Transverse colon (tissue), 4 donors: Measurements from ENCODE around the gene GPX4.

Experiments used
- CTCF ChIP-seq, 5 experiments: fragments of 200-600 bp in 3 of 5; fragments of 450-650 bp in 2 of 5; sonication (generic) in 3 of 5; IDR thresholded peaks; 1 replicate in 2 of 5; 2 replicates in 3 of 5; pipeline ENCODE4 v1.5.1; 2016 to 2017; ENCODE audit warnings: antibody characterized with exemption in 5 of 5, inconsistent platforms in 3 of 5, mild to moderate bottlenecking in 2 of 5, moderate library complexity in 1 of 5
- POLR2A ChIP-seq: fragments of 450-650 bp; IDR thresholded peaks from one replicate; pipeline ENCODE4 v1.6.1; 2016; ENCODE audit warnings: antibody characterized with exemption, mild to moderate bottlenecking, moderate library complexity
- POLR2AphosphoS5 ChIP-seq, 3 donors: sonication (generic); formaldehyde crosslinking; IDR thresholded peaks; one replicate each; pipeline ENCODE4 v1.6.1; 2016; ENCODE audit warnings: antibody characterized with exemption in 3 of 3

- TF ChIP-seq CTCF (IDR thresholded peaks at IDR 0.05) = no peak
- no peak for TF ChIP-seq POLR2AphosphoS5 (IDR thresholded peaks at IDR 0.05)
- TF ChIP-seq POLR2A = peak; percentile 4
Observed at GRCh38 chr19:1111641-1112267, 8.0 kb downstream of the GPX4 start.
